Measurements from ENCODE around the gene IFITM10.

IFITM10 gene

GRCh38 chr11:1753229-1753928 is 3.0 kb upstream of the IFITM10 start:
- no peak overlapping the region for H3K4me3 ChIP-seq (ENCODE audit: low read length)
- H3K9ac ChIP-seq (ENCODE audit: low read length), result no peak overlapping the region
- no peaks in the 10 kb centered on the region for H4K20me1 ChIP-seq (ENCODE audit: insufficient read depth, low read length)
- H3K9me3 ChIP-seq (ENCODE audit: insufficient read depth, low read length), result no peaks in the 10 kb centered on the region
- H3K36me3 ChIP-seq (replicated peaks; ENCODE audit: low read depth, low read length), result no peaks in the 10 kb centered on the region
- H3K4me1 ChIP-seq (ENCODE audit: low read length), result no peaks in the 10 kb centered on the region
- TF ChIP-seq CTCF (IDR thresholded peaks at IDR 0.05; ENCODE audit: low read depth, low read length) (no peak), EZH2phosphoT487 (IDR thresholded peaks at IDR 0.05; ENCODE audit: low read depth) (no peak)
- H3K27ac ChIP-seq (ENCODE audit: low read length), result no peak overlapping the region
- no peaks in the 10 kb centered on the region for H3K79me2 ChIP-seq (ENCODE audit: low read length)
- no peak overlapping the region for H2AFZ ChIP-seq (ENCODE audit: low read depth, low read length)
- no peaks in the 10 kb centered on the region for H3K27me3 ChIP-seq (ENCODE audit: low read depth, low read length)
- no peak overlapping the region for H3K4me2 ChIP-seq (ENCODE audit: low read length)

- Histone ChIP-seq H3K36me3 (replicated peaks; ENCODE audit: low read depth, low read length) (no peaks in the 10 kb centered on the region), H3K27ac (ENCODE audit: low read length) (no peak overlapping the region), H3K27me3 (ENCODE audit: low read depth, low read length) (no peaks in the 10 kb centered on the region), H4K20me1 (ENCODE audit: insufficient read depth, low read length) (no peaks in the 10 kb centered on the region), H3K9ac (ENCODE audit: low read length) (no peak overlapping the region), H3K79me2 (ENCODE audit: low read length) (no peaks in the 10 kb centered on the region), H2AFZ (ENCODE audit: low read depth, low read length) (no peak overlapping the region), H3K4me2 (ENCODE audit: low read length) (no peak overlapping the region), H3K4me1 (ENCODE audit: low read length) (no peaks in the 10 kb centered on the region), H3K4me3 (ENCODE audit: low read length) (no peak overlapping the region), H3K9me3 (ENCODE audit: insufficient read depth, low read length) (no peaks in the 10 kb centered on the region)
- TF ChIP-seq EZH2phosphoT487 (IDR thresholded peaks at IDR 0.05; ENCODE audit: low read depth), result no peak
- TF ChIP-seq CTCF (IDR thresholded peaks at IDR 0.05; ENCODE audit: low read depth, low read length), result no peak
Observed at GRCh38 chr11:1752907-1753228, 2.5 kb upstream of the IFITM10 start.

GRCh38 chr11:1751999-1752906 is 1.9 kb upstream of the IFITM10 start:
- Histone ChIP-seq H3K27me3 (ENCODE audit: low read depth, low read length) (no peaks in the 10 kb centered on the region), H3K9ac (ENCODE audit: low read length) (no peak overlapping the region), H3K4me2 (ENCODE audit: low read length) (no peak overlapping the region), H3K27ac (ENCODE audit: low read length) (no peak overlapping the region), H3K79me2 (ENCODE audit: low read length) (no peaks in the 10 kb centered on the region), H3K4me3 (ENCODE audit: low read length) (no peak overlapping the region), H3K4me1 (ENCODE audit: low read length) (no peaks in the 10 kb centered on the region), H4K20me1 (ENCODE audit: insufficient read depth, low read length) (no peaks in the 10 kb centered on the region), H3K36me3 (replicated peaks; ENCODE audit: low read depth, low read length) (no peaks in the 10 kb centered on the region), H3K9me3 (ENCODE audit: insufficient read depth, low read length) (no peaks in the 10 kb centered on the region), H2AFZ (ENCODE audit: low read depth, low read length) (no peak overlapping the region)
- TF ChIP-seq EZH2phosphoT487 (IDR thresholded peaks at IDR 0.05; ENCODE audit: low read depth), result no peak
- TF ChIP-seq CTCF (IDR thresholded peaks at IDR 0.05; ENCODE audit: low read depth, low read length), result no peak

- no peak overlapping the region for H3K9ac ChIP-seq (ENCODE audit: low read length)
Observed at GRCh38 chr11:1751531-1751921, 1.1 kb upstream of the IFITM10 start.

More at GRCh38 chr11:1751531-1751921, 1.1 kb upstream of the IFITM10 start:
- H3K79me2 ChIP-seq (ENCODE audit: low read length), result no peaks in the 10 kb centered on the region
- no peak for TF ChIP-seq CTCF (IDR thresholded peaks at IDR 0.05; ENCODE audit: low read depth, low read length)
- no peak for TF ChIP-seq EZH2phosphoT487 (IDR thresholded peaks at IDR 0.05; ENCODE audit: low read depth)
- H3K4me3 ChIP-seq (ENCODE audit: low read length), result no peak overlapping the region
- no peaks in the 10 kb centered on the region for H3K9me3 ChIP-seq (ENCODE audit: insufficient read depth, low read length)
- H3K27me3 ChIP-seq (ENCODE audit: low read depth, low read length), result no peaks in the 10 kb centered on the region
- H3K4me1 ChIP-seq (ENCODE audit: low read length), result no peaks in the 10 kb centered on the region
- H3K36me3 ChIP-seq (replicated peaks; ENCODE audit: low read depth, low read length), result no peaks in the 10 kb centered on the region
- no peaks in the 10 kb centered on the region for H4K20me1 ChIP-seq (ENCODE audit: insufficient read depth, low read length)
- H3K27ac ChIP-seq (ENCODE audit: low read length), result no peak overlapping the region
- H2AFZ ChIP-seq (ENCODE audit: low read depth, low read length), result no peak overlapping the region
- no peak overlapping the region for H3K4me2 ChIP-seq (ENCODE audit: low read length)

All from OCI-LY3 (cell line).